Measurements from ENCODE around the gene PANX3. TPM values are rescaled to one million over a fixed set of nuclear protein-coding genes. Genes with fewer than 3 reads are reported as not detected.

The PANX3 gene
- total and polyA plus RNA-seq, 9 of the 15 experiments (the other 6 are each of a cell fraction or from before 2014, with no cell fraction given) = 0.09 to 0.69 (median 0.39) TPM

GRCh38 chr11:124667601-124668000, 56.4 kb downstream of the PANX3 start (continued):
- TF ChIP-seq RERE (CRISPR knock-in tag; IDR thresholded peaks at IDR 0.05; ENCODE audit: borderline replicate concordance) (no peak), DACH1 (IDR thresholded peaks at IDR 0.05; ENCODE audit: partially characterized antibody) (peak; percentile 27), ZNF699 (CRISPR knock-in tag; IDR thresholded peaks at IDR 0.05; ENCODE audit: insufficient replicate concordance) (no peak), NR2C1 (IDR thresholded peaks at IDR 0.05) (peak; percentile 22; the same call in 1 of the 2 replicates), NR2C1 (tag; IDR thresholded peaks at IDR 0.05) (no peak), MAZ (CRISPR knock-in tag; conservative IDR thresholded peaks at IDR 0.05 in 1 of 2, IDR thresholded peaks at IDR 0.05 in 1 of 2) (no peak), CTCFL (IDR thresholded peaks at IDR 0.05; ENCODE audit: borderline replicate concordance, insufficient read depth, low read depth, low read length, poor library complexity, severe bottlenecking) (no peak), TCF3 (CRISPR knock-in tag; IDR thresholded peaks at IDR 0.05) (peak; percentile 95), ATF7 (IDR thresholded peaks at IDR 0.05) (no peak)

All from K562 (cell line).